Cardiac fibroblast (primary cell): Measurements from ENCODE around the gene CSMD2.

Experiments used
- DNase-seq, 2 donors: peaks; one replicate each; pipeline versions ENCODE4 v3.0.0 to v3.0.0-alpha.2; 2010; ENCODE audit warnings: low read depth in 2 of 2
- H3K4me3 ChIP-seq, 2 donors: replicated peaks in 1 of 2; 1 replicate in 1 of 2; 2 replicates in 1 of 2; pipeline ENCODE4 v1.5.1; 2011; ENCODE audit warnings: low read depth in 2 of 2, low read length in 2 of 2, mild to moderate bottlenecking in 2 of 2, moderate library complexity in 1 of 2
- CTCF ChIP-seq: IDR thresholded peaks from one replicate; pipeline ENCODE4 v1.5.1; 2011; ENCODE audit warnings: low read depth, mild to moderate bottlenecking, low read length, inconsistent platforms

The CSMD2 gene

DNA sequence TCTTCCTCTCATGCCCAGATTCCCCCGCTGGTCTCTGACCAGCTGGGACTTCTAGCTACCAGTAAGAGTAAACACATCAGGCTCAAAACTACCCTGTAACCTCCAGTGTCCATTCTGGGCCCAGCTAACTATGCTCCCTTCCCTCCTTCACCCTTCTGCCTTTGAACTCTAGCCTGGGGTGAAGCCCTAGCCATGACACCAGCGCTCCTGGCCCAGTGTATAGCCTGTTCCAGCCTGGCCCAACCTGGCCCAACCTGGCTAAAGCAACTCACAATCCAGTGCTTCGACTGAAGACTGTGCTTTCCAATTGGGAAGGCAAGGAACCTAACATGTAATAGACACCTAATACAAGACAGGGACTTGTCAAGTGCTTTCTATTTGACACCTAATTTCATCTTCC is 27.6 kb downstream of the CSMD2 start:
- TF ChIP-seq CTCF: no peak
- no peak overlapping the region for H3K4me3 ChIP-seq
- DNase-seq: no peak

- no peak for TF ChIP-seq CTCF
- H3K4me3 ChIP-seq: no peak overlapping the region
- no peak for DNase-seq
Measured at GRCh38 chr1:34132161-34132420, 32.9 kb downstream of the CSMD2 start.

DNA sequence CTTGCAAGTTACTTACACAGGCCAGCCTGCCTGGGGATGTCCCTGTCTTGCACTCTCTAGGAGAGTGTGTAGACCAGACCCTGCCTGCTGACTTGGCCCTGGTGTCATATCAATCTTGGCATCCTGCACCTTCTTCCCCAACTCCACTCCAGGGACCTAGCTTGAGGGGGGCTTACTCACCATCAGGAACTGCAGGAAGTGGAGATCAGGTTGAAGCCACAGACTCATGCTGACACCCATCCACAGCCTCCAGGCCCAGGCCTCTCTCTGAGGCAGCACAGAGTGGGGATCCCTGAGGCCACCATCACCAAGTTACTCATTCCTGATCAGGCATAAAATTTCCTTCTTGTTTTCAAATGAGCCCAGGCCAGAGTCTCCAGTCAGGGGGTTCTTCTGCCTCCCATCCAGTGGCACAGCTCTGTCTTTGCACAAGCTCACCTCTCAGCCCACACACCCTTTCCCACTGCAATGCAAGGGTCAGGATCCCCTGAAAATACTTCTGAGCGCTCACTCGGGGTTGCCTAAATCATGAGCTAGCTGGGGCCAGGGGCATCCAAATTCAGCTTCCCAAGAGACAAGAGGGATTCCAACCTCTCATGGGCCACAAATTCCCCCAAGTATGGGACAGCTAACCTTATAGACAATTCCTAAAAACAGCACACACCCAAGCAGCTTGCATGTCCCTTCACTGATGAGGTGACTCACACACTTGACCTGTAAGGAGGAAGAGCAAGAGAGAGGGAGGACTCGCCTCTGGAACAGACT is 33.5 kb downstream of the CSMD2 start:
- H3K4me3 ChIP-seq: no peak overlapping the region
- TF ChIP-seq CTCF: no peak
- DNase-seq: no peak

DNA sequence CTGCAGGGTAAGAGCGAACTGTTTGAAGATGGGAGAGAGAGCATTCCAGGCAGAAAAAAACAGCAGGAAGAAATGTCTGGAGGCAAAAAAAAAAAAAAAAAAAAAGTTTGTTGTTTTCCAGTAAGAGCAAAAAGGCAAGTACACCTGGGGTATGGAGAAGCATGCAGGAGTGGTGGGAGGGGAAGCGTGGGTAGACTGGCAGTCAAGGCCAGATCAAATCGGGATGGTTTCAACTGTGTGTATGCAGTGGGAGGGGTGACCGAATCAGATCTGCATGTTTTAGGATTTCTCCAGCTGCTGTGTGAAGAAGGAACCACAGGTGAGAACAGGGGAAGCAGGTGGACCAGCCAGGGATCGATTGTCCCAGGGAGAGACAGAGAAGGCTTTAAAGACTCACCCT is 34.7 kb downstream of the CSMD2 start:
- no peak for DNase-seq
- no peak overlapping the region for H3K4me3 ChIP-seq
- no peak for TF ChIP-seq CTCF

GRCh38 chr1:34129630-34130029 is 35.4 kb downstream of the CSMD2 start:
- no peak overlapping the region for H3K4me3 ChIP-seq
- no peak for TF ChIP-seq CTCF
- DNase-seq: no peak

- TF ChIP-seq CTCF: no peak
- no peak for DNase-seq
- no peak overlapping the region for H3K4me3 ChIP-seq
Measured at GRCh38 chr1:34128186-34128889, 36.7 kb downstream of the CSMD2 start.
